GM12878 (cell line): ENCODE data around the gene SLC16A10. TPM values are rescaled to one million over a fixed set of nuclear protein-coding genes. Genes with fewer than 3 reads are reported as not detected.

ENCODE experiments used
- BMI1 ChIP-seq: fragments of 450-650 bp; IDR thresholded peaks from 2 replicates; pipeline ENCODE4 v1.6.1; 2016; ENCODE audit warnings: mild to moderate bottlenecking, moderate library complexity, borderline replicate concordance
- CTCF ChIP-seq, 3 experiments: IDR thresholded peaks in 2 of 3; conservative IDR thresholded peaks in 1 of 3; 2 replicates each; pipeline ENCODE4 v1.5.1; 2011; ENCODE audit warnings: low read depth in 3 of 3, low read length in 3 of 3, mild to moderate bottlenecking in 3 of 3, control low read depth in 2 of 3, moderate library complexity in 2 of 3, inconsistent platforms in 1 of 3, mixed read lengths in 1 of 3; ENCODE audit not compliant: control insufficient read depth in 2 of 3, insufficient read depth in 1 of 3; ENCODE audit errors: extremely low read depth in 1 of 3
- EZH2 ChIP-seq: IDR thresholded peaks from 2 replicates; pipeline ENCODE4 v1.6.1; 2012; ENCODE audit warnings: low read depth, mild to moderate bottlenecking, control low read depth, inconsistent platforms, low read length, borderline replicate concordance; ENCODE audit not compliant: control insufficient read depth
- HCFC1 ChIP-seq: fragments of 150-350 bp; IDR thresholded peaks from 2 replicates; pipeline ENCODE4 v1.6.1; 2014; ENCODE audit warnings: low read length
- KAT2A ChIP-seq: conservative IDR thresholded peaks from 2 replicates; pipeline ENCODE4 v1.6.1; 2011; ENCODE audit warnings: low read depth, low read length; ENCODE audit not compliant: control insufficient read depth
- MEF2B ChIP-seq: fragments of 450-650 bp; IDR thresholded peaks from 2 replicates; pipeline ENCODE4 v1.6.1; 2018; ENCODE audit warnings: mild to moderate bottlenecking, moderate library complexity; ENCODE audit not compliant: partially characterized antibody, poor library complexity, severe bottlenecking
- NBN ChIP-seq: fragments of 450-650 bp; IDR thresholded peaks from 2 replicates; pipeline ENCODE4 v1.6.1; 2016
- NFXL1 ChIP-seq: fragments of 450-650 bp; IDR thresholded peaks from 2 replicates; pipeline ENCODE4 v1.6.1; 2017; ENCODE audit warnings: antibody characterized with exemption, mild to moderate bottlenecking, borderline replicate concordance
- NFYB ChIP-seq: IDR thresholded peaks from 2 replicates; pipeline ENCODE4 v1.6.1; 2011; ENCODE audit warnings: low read depth, mild to moderate bottlenecking, low read length, improper control_type of control experiment, moderate library complexity; ENCODE audit not compliant: insufficient read depth
- NR2C1 ChIP-seq: fragments of 450-650 bp; IDR thresholded peaks from 2 replicates; pipeline ENCODE4 v1.6.1; 2017; ENCODE audit warnings: antibody characterized with exemption, mild to moderate bottlenecking, moderate library complexity
- NR2C2 ChIP-seq: IDR thresholded peaks from 2 replicates; pipeline ENCODE4 v1.6.1; 2011; ENCODE audit warnings: borderline replicate concordance, low read depth; ENCODE audit not compliant: control insufficient read depth, insufficient read length
- RAD21 ChIP-seq: IDR thresholded peaks from 2 replicates; pipeline ENCODE4 v1.6.1; 2011; ENCODE audit warnings: mild to moderate bottlenecking, low read depth, low read length, moderate library complexity; ENCODE audit not compliant: insufficient read depth
- STAT3 ChIP-seq: IDR thresholded peaks from 2 replicates; pipeline ENCODE4 v1.6.1; 2011; ENCODE audit warnings: low read depth, low read length, improper control_type of control experiment
- ZNF217 ChIP-seq: fragments of 450-650 bp; IDR thresholded peaks from 2 replicates; pipeline ENCODE4 v1.6.1; 2017; ENCODE audit warnings: antibody characterized with exemption, mild to moderate bottlenecking
- polyA plus RNA-seq, 11 experiments: library from polyadenylated mRNA; depleted of rRNA in 4 of 11; unstranded in 6 of 11; stranded (reverse) in 5 of 11; fragments of >200 nt; fragmentation: Nextera tagmentation in 4 of 11; fragmentation: Illumina TruSeq in 1 of 11; extraction: Ambion mirVana in 4 of 11; extraction: Trizol in 1 of 11; gene quantifications; 1 replicate in 1 of 11; 2 replicates in 10 of 11; pipeline versions ENCODE4 v1.2.1 to v1.2.3, GENCODE V29; 2011 to 2016; ENCODE audit warnings: inconsistent platforms in 2 of 11, missing spikeins in 2 of 11, low read depth in 1 of 11
- total RNA-seq, 4 experiments: library from RNA; depleted of rRNA in 3 of 4; stranded (reverse); fragments of >200 nt in 3 of 4; fragmentation: Illumina TruSeq in 1 of 4; extraction: Trizol in 1 of 4; gene quantifications; 2 replicates each; pipeline versions ENCODE4 v1.2.1 to v1.2.3, GENCODE V29; 2013 to 2021
- TF ChIP-seq, protein P1 (sequence below): fragments of 450-650 bp; IDR thresholded peaks from 2 replicates; pipeline ENCODE4 v1.6.1; 2018; ENCODE audit warnings: borderline replicate concordance, mild to moderate bottlenecking; ENCODE audit not compliant: partially characterized antibody
- TF ChIP-seq, protein P2 (sequence below): fragments of 450-650 bp; IDR thresholded peaks from 2 replicates; pipeline ENCODE4 v1.6.1; 2017; ENCODE audit warnings: mild to moderate bottlenecking
- TF ChIP-seq, protein P3 (sequence below): fragments of 450-650 bp; formaldehyde crosslinking; IDR thresholded peaks from 2 replicates; pipeline ENCODE4 v1.4.0; 2022; ENCODE audit warnings: mild to moderate bottlenecking, moderate library complexity
- TF ChIP-seq, protein P4 (sequence below): fragments of 450-650 bp; IDR thresholded peaks from 2 replicates; pipeline ENCODE4 v1.6.1; 2016; ENCODE audit warnings: mild to moderate bottlenecking

SLC16A10 gene
- total and polyA plus RNA-seq, 10 of the 15 experiments (the other 5 are each of a cell fraction or from before 2014, with no cell fraction given): 2.3 to 19.0 (median 8.0) TPM

DNA sequence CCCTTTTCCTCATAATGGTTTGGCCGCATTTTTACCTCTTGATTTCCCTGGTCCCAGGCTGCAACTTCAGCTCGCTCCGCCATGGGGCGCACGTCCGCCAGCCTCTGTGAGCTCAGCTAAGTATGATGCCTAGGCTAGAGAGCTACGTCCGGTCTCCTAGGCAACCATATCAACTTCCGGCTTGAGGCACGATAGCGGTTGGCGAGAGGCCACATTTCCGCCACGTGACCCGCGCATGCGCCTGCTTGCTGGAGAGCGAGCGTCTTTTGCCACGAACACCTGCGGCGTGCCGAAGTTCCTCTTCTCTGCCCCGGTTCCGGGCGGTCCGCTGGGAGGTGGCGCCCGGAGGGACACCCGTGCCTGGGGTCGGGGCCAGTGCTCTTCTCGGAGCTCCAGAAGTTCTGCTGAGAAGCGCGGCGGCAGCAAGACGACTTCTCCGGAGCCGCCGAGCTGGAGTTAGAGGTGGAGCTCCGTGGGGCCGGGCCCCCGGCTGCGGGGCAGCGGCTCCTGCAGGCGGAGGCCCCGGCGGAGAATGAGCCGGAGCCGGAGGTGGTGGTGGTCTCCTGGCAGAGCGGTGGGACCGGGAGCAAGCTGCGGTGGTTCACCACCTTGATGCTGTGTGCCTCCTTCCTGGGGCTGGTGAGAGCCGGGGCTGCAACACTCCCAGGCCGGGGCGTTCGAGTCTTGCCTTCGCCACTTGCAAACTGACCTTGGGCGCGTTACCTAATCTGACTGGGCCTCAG, 172.0 kb downstream of the SLC16A10 start (continued):
- TF ChIP-seq, protein P1, sequence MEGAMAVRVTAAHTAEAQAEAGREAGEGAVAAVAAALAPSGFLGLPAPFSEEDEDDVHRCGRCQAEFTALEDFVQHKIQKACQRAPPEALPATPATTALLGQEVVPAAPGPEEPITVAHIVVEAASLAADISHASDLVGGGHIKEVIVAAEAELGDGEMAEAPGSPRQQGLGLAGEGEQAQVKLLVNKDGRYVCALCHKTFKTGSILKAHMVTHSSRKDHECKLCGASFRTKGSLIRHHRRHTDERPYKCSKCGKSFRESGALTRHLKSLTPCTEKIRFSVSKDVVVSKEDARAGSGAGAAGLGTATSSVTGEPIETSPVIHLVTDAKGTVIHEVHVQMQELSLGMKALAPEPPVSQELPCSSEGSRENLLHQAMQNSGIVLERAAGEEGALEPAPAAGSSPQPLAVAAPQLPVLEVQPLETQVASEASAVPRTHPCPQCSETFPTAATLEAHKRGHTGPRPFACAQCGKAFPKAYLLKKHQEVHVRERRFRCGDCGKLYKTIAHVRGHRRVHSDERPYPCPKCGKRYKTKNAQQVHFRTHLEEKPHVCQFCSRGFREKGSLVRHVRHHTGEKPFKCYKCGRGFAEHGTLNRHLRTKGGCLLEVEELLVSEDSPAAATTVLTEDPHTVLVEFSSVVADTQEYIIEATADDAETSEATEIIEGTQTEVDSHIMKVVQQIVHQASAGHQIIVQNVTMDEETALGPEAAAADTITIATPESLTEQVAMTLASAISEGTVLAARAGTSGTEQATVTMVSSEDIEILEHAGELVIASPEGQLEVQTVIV: peak; percentile 37
- TF ChIP-seq, protein P2, sequence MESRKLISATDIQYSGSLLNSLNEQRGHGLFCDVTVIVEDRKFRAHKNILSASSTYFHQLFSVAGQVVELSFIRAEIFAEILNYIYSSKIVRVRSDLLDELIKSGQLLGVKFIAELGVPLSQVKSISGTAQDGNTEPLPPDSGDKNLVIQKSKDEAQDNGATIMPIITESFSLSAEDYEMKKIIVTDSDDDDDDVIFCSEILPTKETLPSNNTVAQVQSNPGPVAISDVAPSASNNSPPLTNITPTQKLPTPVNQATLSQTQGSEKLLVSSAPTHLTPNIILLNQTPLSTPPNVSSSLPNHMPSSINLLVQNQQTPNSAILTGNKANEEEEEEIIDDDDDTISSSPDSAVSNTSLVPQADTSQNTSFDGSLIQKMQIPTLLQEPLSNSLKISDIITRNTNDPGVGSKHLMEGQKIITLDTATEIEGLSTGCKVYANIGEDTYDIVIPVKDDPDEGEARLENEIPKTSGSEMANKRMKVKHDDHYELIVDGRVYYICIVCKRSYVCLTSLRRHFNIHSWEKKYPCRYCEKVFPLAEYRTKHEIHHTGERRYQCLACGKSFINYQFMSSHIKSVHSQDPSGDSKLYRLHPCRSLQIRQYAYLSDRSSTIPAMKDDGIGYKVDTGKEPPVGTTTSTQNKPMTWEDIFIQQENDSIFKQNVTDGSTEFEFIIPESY: no peak
- TF ChIP-seq NR2C2: no peak
- no peak for TF ChIP-seq STAT3
- TF ChIP-seq BMI1: peak; percentile 99
- TF ChIP-seq, protein P3, sequence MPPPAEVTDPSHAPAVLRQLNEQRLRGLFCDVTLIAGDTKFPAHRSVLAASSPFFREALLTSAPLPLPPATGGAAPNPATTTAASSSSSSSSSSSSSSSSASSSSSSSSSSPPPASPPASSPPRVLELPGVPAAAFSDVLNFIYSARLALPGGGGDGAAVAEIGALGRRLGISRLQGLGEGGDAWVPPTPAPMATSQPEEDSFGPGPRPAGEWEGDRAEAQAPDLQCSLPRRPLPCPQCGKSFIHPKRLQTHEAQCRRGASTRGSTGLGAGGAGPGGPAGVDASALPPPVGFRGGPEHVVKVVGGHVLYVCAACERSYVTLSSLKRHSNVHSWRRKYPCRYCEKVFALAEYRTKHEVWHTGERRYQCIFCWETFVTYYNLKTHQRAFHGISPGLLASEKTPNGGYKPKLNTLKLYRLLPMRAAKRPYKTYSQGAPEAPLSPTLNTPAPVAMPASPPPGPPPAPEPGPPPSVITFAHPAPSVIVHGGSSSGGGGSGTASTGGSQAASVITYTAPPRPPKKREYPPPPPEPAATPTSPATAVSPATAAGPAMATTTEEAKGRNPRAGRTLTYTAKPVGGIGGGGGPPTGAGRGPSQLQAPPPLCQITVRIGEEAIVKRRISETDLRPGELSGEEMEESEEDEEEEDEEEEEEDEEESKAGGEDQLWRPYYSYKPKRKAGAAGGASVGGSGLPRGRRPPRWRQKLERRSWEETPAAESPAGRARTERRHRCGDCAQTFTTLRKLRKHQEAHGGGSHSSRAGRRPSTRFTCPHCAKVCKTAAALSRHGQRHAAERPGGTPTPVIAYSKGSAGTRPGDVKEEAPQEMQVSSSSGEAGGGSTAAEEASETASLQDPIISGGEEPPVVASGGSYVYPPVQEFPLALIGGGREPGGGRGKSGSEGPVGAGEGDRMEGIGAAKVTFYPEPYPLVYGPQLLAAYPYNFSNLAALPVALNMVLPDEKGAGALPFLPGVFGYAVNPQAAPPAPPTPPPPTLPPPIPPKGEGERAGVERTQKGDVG (CRISPR knock-in tag): no peak
- TF ChIP-seq NFXL1: no peak
- peak; percentile 70 for TF ChIP-seq HCFC1
- TF ChIP-seq NBN: peak; percentile 81
- TF ChIP-seq RAD21: peak; percentile 93
- peak; percentile 95 to 99 (median 97); a peak in 5 of 6 replicates for TF ChIP-seq CTCF (IDR thresholded peaks at IDR 0.05 in 2 of 3, conservative IDR thresholded peaks at IDR 0.05 in 1 of 3; ENCODE audit: control insufficient read depth in 2 of 3, extremely low read depth in 1 of 3, insufficient read depth in 1 of 3, low read depth in 3 of 3, low read length in 3 of 3)
- TF ChIP-seq KAT2A: no peak
- TF ChIP-seq NFYB: peak; percentile 33; the same call in 1 of the 2 replicates
- peak; percentile 38; the same call in 1 of the 2 replicates for TF ChIP-seq NR2C1
- TF ChIP-seq ZNF217: peak; percentile 28; the same call in 1 of the 2 replicates
- TF ChIP-seq MEF2B: peak; percentile 80
- TF ChIP-seq, protein P4, sequence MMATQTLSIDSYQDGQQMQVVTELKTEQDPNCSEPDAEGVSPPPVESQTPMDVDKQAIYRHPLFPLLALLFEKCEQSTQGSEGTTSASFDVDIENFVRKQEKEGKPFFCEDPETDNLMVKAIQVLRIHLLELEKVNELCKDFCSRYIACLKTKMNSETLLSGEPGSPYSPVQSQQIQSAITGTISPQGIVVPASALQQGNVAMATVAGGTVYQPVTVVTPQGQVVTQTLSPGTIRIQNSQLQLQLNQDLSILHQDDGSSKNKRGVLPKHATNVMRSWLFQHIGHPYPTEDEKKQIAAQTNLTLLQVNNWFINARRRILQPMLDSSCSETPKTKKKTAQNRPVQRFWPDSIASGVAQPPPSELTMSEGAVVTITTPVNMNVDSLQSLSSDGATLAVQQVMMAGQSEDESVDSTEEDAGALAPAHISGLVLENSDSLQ: peak; percentile 27; the same call in 1 of the 2 replicates
- no peak for TF ChIP-seq EZH2
